ENCODE measurements around the gene ANKRD12. TPM values are rescaled to one million over a fixed set of nuclear protein-coding genes. Genes with fewer than 3 reads are reported as not detected.

Gene ANKRD12
- polyA plus RNA-seq, 3 donors from 2014 or later = 8.8 to 69.7 (median 35.7) TPM

GRCh38 chr18:9216459-9216858 lies 79.9 kb downstream of the ANKRD12 start:
- DNase-seq = no peak
- Mint-ChIP-seq H3K4me1 (peaks cover 4 to 16% of the 10 kb centered on the region in 2 donors), H3K27me3 (ENCODE audit: low read depth in 3 of 3) (peaks cover 0 to 2% (median 0%) of the 10 kb centered on the region in 3 donors), H3K36me3 (peaks cover 26 to 43% (median 29%) of the 10 kb centered on the region in 3 donors), H3K9me3 (no peaks in the 10 kb centered on the region), H3K27ac (no peak overlapping the region), H3K4me3 (no peak overlapping the region)

GRCh38 chr18:9217743-9218451 lies 81.3 kb downstream of the ANKRD12 start:
- Mint-ChIP-seq H3K4me1 (peaks cover 2 to 3% of the 10 kb centered on the region in 2 donors), H3K4me3 (no peak overlapping the region), H3K27me3 (ENCODE audit: low read depth in 3 of 3) (peaks cover 0 to 2% (median 0%) of the 10 kb centered on the region in 3 donors), H3K36me3 (peaks cover 33 to 43% (median 34%) of the 10 kb centered on the region in 3 donors), H3K27ac (peak overlapping the region in 1 of 6 donors; percentile 1), H3K9me3 (no peaks in the 10 kb centered on the region)
- DNase-seq = no peak

- DNase-seq = no peak
- peaks cover 0 to 1% (median 0%) of the 10 kb centered on the region in 3 donors for H3K27me3 Mint-ChIP-seq (ENCODE audit: low read depth in 3 of 3)
- H3K4me1 Mint-ChIP-seq = peaks cover 0 to 3% of the 10 kb centered on the region in 2 donors
- H3K9me3 Mint-ChIP-seq = no peaks in the 10 kb centered on the region
- H3K27ac Mint-ChIP-seq = peak overlapping the region in 2 of 6 donors; percentile 3 to 24
- H3K36me3 Mint-ChIP-seq = peaks cover 26 to 38% (median 31%) of the 10 kb centered on the region in 3 donors
- no peak overlapping the region for H3K4me3 Mint-ChIP-seq
Observed at GRCh38 chr18:9221040-9221439, 84.5 kb downstream of the ANKRD12 start.

GRCh38 chr18:9221661-9222060 lies 85.1 kb downstream of the ANKRD12 start:
- Mint-ChIP-seq H3K27ac (peak overlapping the region in 3 of 6 donors; percentile 3 to 35 (median 11)), H3K36me3 (peaks cover 20 to 33% (median 25%) of the 10 kb centered on the region in 3 donors), H3K4me1 (peaks cover 0 to 3% of the 10 kb centered on the region in 2 donors), H3K9me3 (no peaks in the 10 kb centered on the region), H3K4me3 (no peak overlapping the region), H3K27me3 (ENCODE audit: low read depth in 3 of 3) (no peaks in the 10 kb centered on the region)
- DNase-seq = no peak

- no peaks in the 10 kb centered on the region for H3K27me3 Mint-ChIP-seq (ENCODE audit: low read depth in 3 of 3)
- H3K27ac Mint-ChIP-seq = no peak overlapping the region
- no peak for DNase-seq
- no peaks in the 10 kb centered on the region for H3K9me3 Mint-ChIP-seq
- peaks cover 6 to 10% of the 10 kb centered on the region in 2 donors for H3K4me1 Mint-ChIP-seq
- H3K4me3 Mint-ChIP-seq = no peak overlapping the region
- H3K36me3 Mint-ChIP-seq = peaks cover 20 to 35% (median 22%) of the 10 kb centered on the region in 3 donors
Observed at GRCh38 chr18:9223356-9223755, 86.8 kb downstream of the ANKRD12 start.

- no peak for DNase-seq
- Mint-ChIP-seq H3K27me3 (ENCODE audit: low read depth in 3 of 3) (no peaks in the 10 kb centered on the region), H3K4me1 (peaks cover 27 to 35% of the 10 kb centered on the region in 2 donors), H3K36me3 (peaks cover 20 to 38% (median 24%) of the 10 kb centered on the region in 3 donors), H3K4me3 (no peak overlapping the region), H3K27ac (no peak overlapping the region), H3K9me3 (peaks cover 0 to 5% (median 0%) of the 10 kb centered on the region in 6 donors)
Observed at GRCh38 chr18:9226463-9226862, 89.9 kb downstream of the ANKRD12 start.

GRCh38 chr18:9231852-9232486 lies 95.4 kb downstream of the ANKRD12 start:
- DNase-seq = no peak
- peaks cover 32 to 54% (median 37%) of the 10 kb centered on the region in 3 donors for H3K36me3 Mint-ChIP-seq
- H3K4me3 Mint-ChIP-seq = no peak overlapping the region
- peaks cover 0 to 2% (median 0%) of the 10 kb centered on the region in 3 donors for H3K27me3 Mint-ChIP-seq (ENCODE audit: low read depth in 3 of 3)
- peaks cover 10 to 26% (median 16%) of the 10 kb centered on the region in 6 donors for H3K9me3 Mint-ChIP-seq
- H3K27ac Mint-ChIP-seq = no peak overlapping the region
- peaks cover 34 to 52% of the 10 kb centered on the region in 2 donors for H3K4me1 Mint-ChIP-seq

GRCh38 chr18:9232977-9233376 lies 96.4 kb downstream of the ANKRD12 start:
- peaks cover 35 to 59% (median 42%) of the 10 kb centered on the region in 3 donors for H3K36me3 Mint-ChIP-seq
- H3K27ac Mint-ChIP-seq = no peak overlapping the region
- H3K27me3 Mint-ChIP-seq (ENCODE audit: low read depth in 3 of 3) = peaks cover 0 to 2% (median 0%) of the 10 kb centered on the region in 3 donors
- H3K4me1 Mint-ChIP-seq = peaks cover 31 to 50% of the 10 kb centered on the region in 2 donors
- no peak for DNase-seq
- peaks cover 10 to 26% (median 16%) of the 10 kb centered on the region in 6 donors for H3K9me3 Mint-ChIP-seq
- H3K4me3 Mint-ChIP-seq = no peak overlapping the region

GRCh38 chr18:9233771-9234440 lies 97.3 kb downstream of the ANKRD12 start:
- Mint-ChIP-seq H3K4me1 (peaks cover 24 to 40% of the 10 kb centered on the region in 2 donors), H3K4me3 (no peak overlapping the region), H3K36me3 (peaks cover 35 to 60% (median 42%) of the 10 kb centered on the region in 3 donors), H3K27ac (no peak overlapping the region), H3K27me3 (ENCODE audit: low read depth in 3 of 3) (peaks cover 0 to 2% (median 0%) of the 10 kb centered on the region in 3 donors), H3K9me3 (peaks cover 10 to 26% (median 16%) of the 10 kb centered on the region in 6 donors)
- no peak for DNase-seq

GRCh38 chr18:9234528-9234927 lies 97.9 kb downstream of the ANKRD12 start:
- Mint-ChIP-seq H3K36me3 (peaks cover 35 to 54% (median 42%) of the 10 kb centered on the region in 3 donors), H3K9me3 (peaks cover 10 to 26% (median 16%) of the 10 kb centered on the region in 6 donors), H3K27me3 (ENCODE audit: low read depth in 3 of 3) (peaks cover 0 to 2% (median 0%) of the 10 kb centered on the region in 3 donors), H3K4me1 (peaks cover 18 to 34% of the 10 kb centered on the region in 2 donors), H3K27ac (peak overlapping the region in 1 of 6 donors; percentile 3), H3K4me3 (no peak overlapping the region)
- no peak for DNase-seq

GRCh38 chr18:9237981-9238380 lies 101.4 kb downstream of the ANKRD12 start:
- H3K27me3 Mint-ChIP-seq (ENCODE audit: low read depth in 3 of 3) = no peaks in the 10 kb centered on the region

GRCh38 chr18:9239720-9240119 lies 103.1 kb downstream of the ANKRD12 start:
- Mint-ChIP-seq H3K27me3 (ENCODE audit: low read depth in 3 of 3) (no peaks in the 10 kb centered on the region), H3K4me1 (peaks cover 2 to 10% of the 10 kb centered on the region in 2 donors), H3K36me3 (peaks cover 18 to 30% (median 23%) of the 10 kb centered on the region in 3 donors), H3K27ac (no peak overlapping the region), H3K4me3 (no peak overlapping the region), H3K9me3 (no peaks in the 10 kb centered on the region)
- DNase-seq = no peak

More at GRCh38 chr18:9237981-9238380, 101.4 kb downstream of the ANKRD12 start:
- Mint-ChIP-seq H3K4me3 (no peak overlapping the region), H3K27ac (peak overlapping the region in 2 of 6 donors; percentile 8 to 20), H3K36me3 (peaks cover 20 to 32% (median 28%) of the 10 kb centered on the region in 3 donors), H3K9me3 (peaks cover 2 to 6% (median 6%) of the 10 kb centered on the region in 6 donors), H3K4me1 (peaks cover 5 to 17% of the 10 kb centered on the region in 2 donors)
- no peak for DNase-seq

GRCh38 chr18:9240270-9240669 lies 103.7 kb downstream of the ANKRD12 start:
- Mint-ChIP-seq H3K4me1 (peaks cover 2 to 10% of the 10 kb centered on the region in 2 donors), H3K4me3 (peak overlapping the region in 1 of 5 donors; percentile 1), H3K27me3 (ENCODE audit: low read depth in 3 of 3) (no peaks in the 10 kb centered on the region), H3K27ac (peak overlapping the region in 1 of 6 donors; percentile 81), H3K36me3 (peaks cover 15 to 26% (median 18%) of the 10 kb centered on the region in 3 donors), H3K9me3 (no peaks in the 10 kb centered on the region)
- no peak for DNase-seq
